OCI-LY7 (cell line): ENCODE data around the gene MYBL2.

Experiments used
- CTCF ChIP-seq: fragments of 200-600 bp; sonication (generic); conservative IDR thresholded peaks from 2 replicates; pipeline ENCODE4 v1.5.1; 2014; ENCODE audit warnings: mild to moderate bottlenecking, antibody characterized with exemption, low read length, moderate library complexity, mixed read lengths
- EZH2phosphoT487 ChIP-seq: fragments of 200-600 bp; sonication (generic); IDR thresholded peaks from 2 replicates; pipeline ENCODE4 v1.6.1; 2018; ENCODE audit warnings: low read depth, borderline replicate concordance, mild to moderate bottlenecking, mixed run types, antibody characterized with exemption, low read length, moderate library complexity, mixed read lengths

- TF ChIP-seq EZH2phosphoT487 (no peak), CTCF (no peak)
These were observed 24.2 kb downstream of the MYBL2 start for GRCh38 chr20:43690943-43691598.
